Measurements from ENCODE around the gene SOCS1.

DNA sequence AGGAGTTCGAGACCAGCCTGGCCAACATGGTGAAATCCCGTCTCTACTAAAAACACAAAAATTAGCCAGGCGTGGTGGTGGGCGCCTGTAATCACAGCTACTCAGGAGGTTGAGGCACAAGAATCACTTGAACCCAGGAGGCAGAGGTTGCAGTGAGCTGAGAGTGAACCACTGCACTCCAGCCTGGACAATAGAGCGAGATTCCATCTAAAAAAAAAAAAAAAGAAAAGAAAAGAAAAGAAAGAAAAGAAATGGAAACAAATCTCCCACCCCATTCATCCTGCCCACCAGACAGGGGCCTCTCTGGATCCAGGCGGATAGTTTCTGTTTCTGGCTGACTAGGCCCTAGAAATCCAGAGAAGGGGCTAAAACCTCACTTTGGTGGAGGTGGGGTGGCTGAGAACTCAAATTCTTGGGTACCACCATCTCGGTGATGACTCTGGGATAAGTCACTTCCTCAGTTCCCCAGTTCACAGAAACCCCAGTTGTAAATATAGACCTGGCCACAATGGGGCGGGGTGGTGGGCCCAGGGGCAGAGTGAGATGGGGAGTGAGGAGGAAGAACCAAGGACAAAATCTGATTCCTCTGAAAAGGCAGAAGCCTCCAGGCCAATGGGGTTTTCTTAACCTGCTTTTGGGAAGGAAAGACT lies 22.2 kb downstream of the SOCS1 start:
- TF ChIP-seq, protein P1, sequence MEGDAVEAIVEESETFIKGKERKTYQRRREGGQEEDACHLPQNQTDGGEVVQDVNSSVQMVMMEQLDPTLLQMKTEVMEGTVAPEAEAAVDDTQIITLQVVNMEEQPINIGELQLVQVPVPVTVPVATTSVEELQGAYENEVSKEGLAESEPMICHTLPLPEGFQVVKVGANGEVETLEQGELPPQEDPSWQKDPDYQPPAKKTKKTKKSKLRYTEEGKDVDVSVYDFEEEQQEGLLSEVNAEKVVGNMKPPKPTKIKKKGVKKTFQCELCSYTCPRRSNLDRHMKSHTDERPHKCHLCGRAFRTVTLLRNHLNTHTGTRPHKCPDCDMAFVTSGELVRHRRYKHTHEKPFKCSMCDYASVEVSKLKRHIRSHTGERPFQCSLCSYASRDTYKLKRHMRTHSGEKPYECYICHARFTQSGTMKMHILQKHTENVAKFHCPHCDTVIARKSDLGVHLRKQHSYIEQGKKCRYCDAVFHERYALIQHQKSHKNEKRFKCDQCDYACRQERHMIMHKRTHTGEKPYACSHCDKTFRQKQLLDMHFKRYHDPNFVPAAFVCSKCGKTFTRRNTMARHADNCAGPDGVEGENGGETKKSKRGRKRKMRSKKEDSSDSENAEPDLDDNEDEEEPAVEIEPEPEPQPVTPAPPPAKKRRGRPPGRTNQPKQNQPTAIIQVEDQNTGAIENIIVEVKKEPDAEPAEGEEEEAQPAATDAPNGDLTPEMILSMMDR (conservative IDR thresholded peaks at IDR 0.05; ENCODE audit: low read length), result no peak
- TF ChIP-seq EZH2phosphoT487 (IDR thresholded peaks at IDR 0.05; ENCODE audit: borderline replicate concordance), result no peak

Data from Loucy (cell line).